HG03565 (cell line): ENCODE results near the gene AOPEP.
A peak's percentile ranks its signal among the peaks of the same experiment; 100 is the strongest.

Source experiments
- ATAC-seq: cut with Tn5 transposase; IDR thresholded peaks from one replicate; pipeline ENCODE4 v1.9.1; 2021; ENCODE audit warnings: mild to moderate bottlenecking, moderate library complexity; ENCODE audit not compliant: unreplicated experiment

AOPEP gene

DNA sequence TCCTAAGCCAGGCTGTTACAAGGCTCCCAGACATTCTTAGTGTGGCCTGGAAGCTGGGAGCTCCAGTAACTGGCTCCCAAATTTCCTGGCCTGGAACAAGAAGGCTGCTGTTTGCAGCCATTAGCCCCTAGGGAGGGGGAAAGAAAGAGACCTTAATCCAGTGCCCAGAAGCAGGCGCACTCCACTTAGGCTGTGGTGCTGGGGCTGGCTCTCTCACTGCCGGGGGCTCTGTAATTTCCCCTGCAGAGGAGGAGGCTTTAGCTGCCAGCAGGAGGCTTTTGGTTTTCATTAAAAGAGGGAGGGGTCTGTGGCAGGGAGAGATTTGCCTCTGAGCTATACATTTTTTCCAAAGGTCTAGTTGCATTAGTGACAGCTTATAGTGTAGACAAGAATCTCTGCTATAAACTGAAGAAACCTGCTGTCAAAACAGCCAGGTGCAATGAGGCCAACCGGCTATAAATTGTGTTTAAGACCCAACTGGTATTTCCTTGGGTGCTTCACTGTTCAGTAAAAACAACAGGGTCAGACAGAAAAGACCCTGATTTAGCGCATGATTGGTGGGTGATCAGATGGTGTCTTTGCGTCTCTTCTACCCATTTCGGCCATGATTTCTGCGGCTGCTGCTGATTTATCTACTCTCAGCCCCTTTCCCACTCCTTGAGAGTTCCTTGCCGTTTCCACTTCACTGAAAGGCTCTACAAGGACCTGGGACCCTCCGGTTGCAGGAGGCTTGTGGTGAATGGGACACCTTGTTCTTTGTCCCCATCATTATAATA is 254.6 kb downstream of the AOPEP start:
- no peak for ATAC-seq

DNA sequence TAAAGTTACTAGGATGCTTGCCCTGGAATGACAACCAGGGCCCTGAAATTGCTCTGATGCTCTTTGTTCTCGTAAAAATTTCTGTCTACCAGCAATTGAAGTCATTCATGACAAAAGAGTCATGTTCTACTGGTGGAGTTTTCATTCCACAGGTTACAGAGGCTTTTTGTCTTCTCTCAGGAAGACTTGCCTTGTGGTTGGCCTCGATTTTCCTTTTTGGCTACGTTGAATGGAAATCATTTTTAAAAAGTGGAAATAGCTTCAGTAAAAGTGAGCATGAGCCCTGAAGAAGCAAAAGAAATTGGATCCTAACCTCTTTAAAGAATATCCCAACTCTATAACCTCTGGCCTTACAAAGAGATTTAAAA is 255.2 kb downstream of the AOPEP start:
- ATAC-seq = no peak

DNA sequence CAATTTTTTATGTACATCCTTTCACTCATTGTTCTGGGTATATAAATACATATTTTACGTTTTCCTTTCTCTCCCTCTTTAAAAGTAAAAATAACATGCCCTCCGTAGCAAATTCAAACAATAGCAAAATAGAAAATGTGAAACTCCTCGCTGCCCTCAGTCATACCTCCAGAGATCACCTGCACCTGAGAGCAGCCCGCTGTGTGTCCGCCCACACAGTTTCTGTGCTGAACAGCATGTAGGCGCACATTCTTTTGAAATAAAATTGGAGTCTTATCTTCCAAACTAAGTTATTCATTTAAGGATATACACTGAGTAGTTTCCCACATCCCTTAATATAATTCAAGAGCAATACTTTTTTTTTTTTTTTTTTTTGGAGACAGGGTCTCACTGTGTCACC is 255.7 kb downstream of the AOPEP start:
- no peak for ATAC-seq

DNA sequence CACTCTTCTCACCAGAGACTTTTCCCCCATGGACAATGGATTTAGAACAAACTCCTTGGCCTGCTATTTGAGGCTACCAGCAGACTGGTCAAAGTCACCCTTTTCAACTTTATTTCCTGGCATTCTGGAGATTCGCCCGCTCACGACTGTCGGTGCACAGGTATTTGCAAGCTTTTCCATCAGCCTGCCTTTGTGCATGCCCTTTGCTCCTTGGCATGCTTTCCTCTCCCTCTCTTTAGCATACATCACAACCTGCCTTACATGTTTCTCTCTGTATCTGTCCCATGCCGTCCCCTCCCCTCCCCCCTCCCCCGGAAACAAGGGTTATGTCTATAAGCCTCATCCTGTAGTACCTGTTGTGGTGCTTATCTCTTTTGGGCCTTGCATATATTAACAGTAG is 257.1 kb downstream of the AOPEP start:
- no peak for ATAC-seq

- ATAC-seq = no peak
Measured at GRCh38 chr9:94984891-94985476, 258.5 kb downstream of the AOPEP start.

GRCh38 chr9:94985649-94986048 is 259.1 kb downstream of the AOPEP start:
- no peak for ATAC-seq

- ATAC-seq = no peak
Measured at GRCh38 chr9:94987731-94988130, 261.2 kb downstream of the AOPEP start.

GRCh38 chr9:94990897-94991561 is 264.5 kb downstream of the AOPEP start:
- no peak for ATAC-seq

- no peak for ATAC-seq
Measured at GRCh38 chr9:94991961-94992907, 265.7 kb downstream of the AOPEP start.

DNA sequence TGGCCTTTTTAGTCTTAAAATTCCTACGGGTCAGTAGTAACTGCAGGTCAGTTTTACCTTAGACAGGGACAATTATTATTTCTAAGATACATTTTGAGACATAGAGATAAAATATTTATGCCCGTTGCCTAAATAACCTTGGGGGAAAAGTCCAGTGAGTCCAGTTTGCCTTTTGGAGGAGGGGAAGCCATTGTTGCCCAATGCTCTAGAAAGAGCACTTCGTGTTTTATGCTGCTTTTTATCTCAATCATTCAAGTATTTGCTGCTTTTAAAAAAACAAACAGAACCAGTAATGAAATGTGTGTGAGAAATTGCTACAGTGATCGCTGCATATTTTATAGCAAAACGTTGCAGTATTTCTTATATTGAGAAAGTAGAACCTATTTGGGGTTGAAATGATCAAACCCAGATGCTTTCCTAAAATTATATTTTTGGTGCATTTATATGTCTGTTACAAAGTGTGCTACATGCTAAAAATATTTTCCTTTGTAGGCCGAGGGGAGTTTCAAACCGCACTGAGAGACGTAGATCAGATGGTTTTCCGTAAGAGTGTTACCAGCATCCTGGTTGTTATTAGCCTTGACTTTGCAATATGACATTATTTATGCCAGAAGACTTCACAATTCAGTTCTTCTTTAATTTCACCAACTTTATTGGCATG is 266.8 kb downstream of the AOPEP start:
- no peak for ATAC-seq

- no peak for ATAC-seq
Measured at GRCh38 chr9:94993821-94994165, 267.3 kb downstream of the AOPEP start.

DNA sequence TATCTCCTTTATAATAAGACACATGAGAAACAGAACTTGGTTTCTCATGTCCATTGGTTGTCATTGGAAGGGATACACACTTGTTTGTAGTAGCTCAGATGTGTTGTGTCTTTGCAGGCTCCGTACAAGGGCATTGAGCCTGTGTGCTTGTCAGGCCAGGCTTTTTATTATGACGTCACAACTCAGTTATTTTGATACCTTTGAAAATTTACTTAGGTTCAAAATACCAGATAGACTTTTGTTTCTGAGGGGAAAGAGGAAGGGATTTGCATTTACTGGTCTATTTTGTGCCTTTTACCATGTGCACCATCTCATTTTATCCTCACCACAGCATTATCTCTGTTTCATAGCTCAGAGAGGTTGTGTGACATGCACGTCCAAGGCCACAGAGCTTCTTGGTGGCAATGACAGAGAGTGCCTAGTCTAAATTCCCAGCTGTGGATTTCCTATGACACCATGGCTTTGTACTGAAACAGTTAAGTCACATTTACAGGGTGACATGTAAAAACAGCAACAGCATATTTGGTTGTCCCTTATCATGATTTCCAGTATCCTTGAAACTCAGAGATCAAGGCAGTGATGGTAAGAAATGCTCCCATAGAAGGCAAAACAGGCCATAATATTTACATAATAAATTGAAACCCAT is 268.7 kb downstream of the AOPEP start:
- ATAC-seq = no peak

DNA sequence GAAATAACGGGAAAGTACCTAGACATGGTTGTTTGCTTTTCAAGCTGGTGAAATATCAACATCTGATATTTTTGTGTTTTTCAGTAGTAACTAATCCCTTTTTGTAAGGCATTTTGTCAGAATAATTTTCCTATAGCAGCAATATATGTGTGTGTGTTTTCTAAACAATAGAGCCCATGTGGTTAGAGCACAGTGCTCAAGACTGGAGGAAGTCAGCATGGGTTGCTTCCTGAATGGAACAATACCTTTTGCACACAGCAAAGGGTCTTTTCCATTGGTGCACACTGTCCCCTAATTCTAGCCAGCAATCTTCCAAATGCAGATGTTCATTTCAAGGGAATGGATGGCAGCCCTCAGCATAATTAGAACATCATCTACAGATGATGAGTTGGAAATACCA is 270.1 kb downstream of the AOPEP start:
- ATAC-seq = no peak

DNA sequence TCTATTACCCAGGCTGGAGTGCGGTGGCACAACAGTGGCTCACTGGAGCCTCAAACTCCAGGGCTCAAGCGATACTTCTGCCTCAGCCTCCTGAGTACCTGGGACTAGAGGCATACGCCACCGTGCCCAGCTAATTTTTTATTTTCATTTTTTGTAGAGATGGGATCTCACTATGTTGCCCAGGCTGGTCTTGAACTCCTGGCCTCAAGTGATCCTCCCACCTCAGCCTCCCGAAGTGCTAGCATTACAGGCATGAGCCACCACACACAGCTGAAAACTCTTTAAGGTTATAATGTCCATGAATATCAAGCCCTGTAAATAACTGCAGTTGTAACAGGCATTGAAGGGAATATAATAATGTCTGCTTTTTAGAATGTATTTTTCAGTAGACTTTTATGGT is 271.2 kb downstream of the AOPEP start:
- no peak for ATAC-seq

DNA sequence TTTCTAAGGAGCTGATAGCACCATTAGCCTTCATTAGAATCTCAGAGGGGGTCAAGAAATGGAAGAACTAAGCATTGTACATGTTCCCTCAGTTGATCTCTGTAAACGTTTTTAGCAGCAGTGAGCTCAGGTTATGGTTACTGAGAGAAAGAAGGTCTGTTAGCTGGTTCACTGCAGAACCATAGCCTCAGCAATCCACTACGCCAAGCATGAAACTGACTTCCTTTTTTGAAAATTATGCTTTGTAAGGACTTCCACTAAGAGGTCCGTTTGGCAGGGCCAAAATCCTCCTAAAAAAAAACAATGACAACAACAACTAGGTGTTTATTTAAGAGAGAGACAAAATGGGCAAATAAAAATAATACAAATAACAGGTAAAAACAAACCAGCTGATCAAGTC is 273.3 kb downstream of the AOPEP start:
- no peak for ATAC-seq

DNA sequence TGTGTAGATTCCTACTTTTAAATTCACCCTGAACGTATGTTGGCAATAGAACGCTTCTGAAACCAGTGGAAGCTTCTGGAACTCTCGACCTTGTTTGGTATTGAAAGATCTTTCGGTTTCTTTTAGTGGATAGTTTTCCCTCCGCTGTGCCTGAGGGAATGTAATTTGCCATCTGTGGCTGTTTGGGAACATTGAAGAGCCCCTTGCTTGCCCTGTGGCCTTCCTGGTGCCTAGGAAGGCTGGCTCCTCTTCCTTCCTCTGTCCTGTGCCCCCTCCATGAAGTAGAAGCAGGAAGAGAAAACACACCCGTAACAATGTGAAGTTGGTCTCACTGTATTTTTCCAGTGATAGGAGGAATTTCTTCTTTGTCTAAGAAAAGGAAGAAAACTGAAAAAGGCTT is 274.3 kb downstream of the AOPEP start:
- ATAC-seq = no peak

DNA sequence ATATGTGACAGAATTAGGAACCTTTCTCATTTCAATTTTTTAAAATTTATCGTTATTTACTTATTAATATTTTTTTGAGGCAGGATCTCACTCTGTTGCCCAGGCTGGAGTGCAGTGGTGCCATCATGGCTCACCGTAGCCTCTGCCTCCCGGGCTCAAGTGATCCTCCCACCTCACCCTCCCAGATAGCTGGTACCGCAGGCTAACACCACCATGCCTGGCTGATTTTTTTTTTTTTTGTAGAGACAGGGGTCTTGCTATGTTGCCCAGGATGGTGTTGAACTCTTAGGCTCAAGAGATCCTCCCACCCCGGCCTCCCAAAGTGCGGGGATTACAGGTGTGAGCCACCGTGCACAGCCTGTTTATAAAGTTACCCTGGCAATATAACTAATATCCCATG is 275.2 kb downstream of the AOPEP start:
- no peak for ATAC-seq

GRCh38 chr9:95003689-95004410 is 277.4 kb downstream of the AOPEP start:
- peak; percentile 22 for ATAC-seq

GRCh38 chr9:95004411-95005277 is 278.1 kb downstream of the AOPEP start:
- ATAC-seq = peak; percentile 36
